ENCODE measurements around the gene TMPRSS11B. TPM values are rescaled to one million over a fixed set of nuclear protein-coding genes. Genes with fewer than 3 reads are reported as not detected.

Gene TMPRSS11B
- total RNA-seq, 4 donors from 2014 or later, result 0.83 TPM; not detected in 3

DNA sequence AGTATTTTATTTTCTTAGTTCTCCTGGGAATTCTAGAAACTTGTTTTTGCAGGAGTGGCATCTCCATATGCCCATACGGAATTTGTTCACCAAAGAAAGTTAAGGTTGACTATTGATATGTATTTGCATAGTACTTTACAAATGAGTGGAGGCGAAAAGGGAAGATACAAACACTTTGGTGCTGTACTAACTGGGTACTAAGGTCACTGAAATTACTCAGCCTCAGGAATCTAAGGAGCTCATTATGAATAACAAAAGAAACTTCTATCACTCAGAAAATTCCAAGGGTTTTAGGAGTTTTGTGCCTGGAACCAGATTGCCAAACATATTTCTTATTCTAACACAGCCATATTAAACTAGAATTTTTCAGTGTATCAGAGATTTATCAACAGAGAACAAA, 27.4 kb upstream of the TMPRSS11B start:
- 77% methylated on average over 2 of the region's 2 CpGs for WGBS
- Histone ChIP-seq H3K27me3 (peaks cover 0 to 17% (median 7%) of the 10 kb centered on the region in 4 donors), H3K27ac (replicated peaks in 1 of 4) (no peak overlapping the region), H3K36me3 (no peaks in the 10 kb centered on the region), H3K9me3 (no peaks in the 10 kb centered on the region), H3K4me1 (peaks cover 0 to 7% (median 0%) of the 10 kb centered on the region in 4 donors), H3K4me3 (no peak overlapping the region)
- DNase-seq (ENCODE audit: extremely low spot score), result no peak
- TF ChIP-seq, protein P1, sequence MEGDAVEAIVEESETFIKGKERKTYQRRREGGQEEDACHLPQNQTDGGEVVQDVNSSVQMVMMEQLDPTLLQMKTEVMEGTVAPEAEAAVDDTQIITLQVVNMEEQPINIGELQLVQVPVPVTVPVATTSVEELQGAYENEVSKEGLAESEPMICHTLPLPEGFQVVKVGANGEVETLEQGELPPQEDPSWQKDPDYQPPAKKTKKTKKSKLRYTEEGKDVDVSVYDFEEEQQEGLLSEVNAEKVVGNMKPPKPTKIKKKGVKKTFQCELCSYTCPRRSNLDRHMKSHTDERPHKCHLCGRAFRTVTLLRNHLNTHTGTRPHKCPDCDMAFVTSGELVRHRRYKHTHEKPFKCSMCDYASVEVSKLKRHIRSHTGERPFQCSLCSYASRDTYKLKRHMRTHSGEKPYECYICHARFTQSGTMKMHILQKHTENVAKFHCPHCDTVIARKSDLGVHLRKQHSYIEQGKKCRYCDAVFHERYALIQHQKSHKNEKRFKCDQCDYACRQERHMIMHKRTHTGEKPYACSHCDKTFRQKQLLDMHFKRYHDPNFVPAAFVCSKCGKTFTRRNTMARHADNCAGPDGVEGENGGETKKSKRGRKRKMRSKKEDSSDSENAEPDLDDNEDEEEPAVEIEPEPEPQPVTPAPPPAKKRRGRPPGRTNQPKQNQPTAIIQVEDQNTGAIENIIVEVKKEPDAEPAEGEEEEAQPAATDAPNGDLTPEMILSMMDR (IDR thresholded peaks at IDR 0.05), result no peak
- TF ChIP-seq POLR2AphosphoS5 (IDR thresholded peaks at IDR 0.05) (no peak), POLR2A (IDR thresholded peaks at IDR 0.05; ENCODE audit: low read depth) (no peak), EP300 (IDR thresholded peaks at IDR 0.05) (no peak)
- intact Hi-C loops (cut with DNase I), result no loop called here

DNA sequence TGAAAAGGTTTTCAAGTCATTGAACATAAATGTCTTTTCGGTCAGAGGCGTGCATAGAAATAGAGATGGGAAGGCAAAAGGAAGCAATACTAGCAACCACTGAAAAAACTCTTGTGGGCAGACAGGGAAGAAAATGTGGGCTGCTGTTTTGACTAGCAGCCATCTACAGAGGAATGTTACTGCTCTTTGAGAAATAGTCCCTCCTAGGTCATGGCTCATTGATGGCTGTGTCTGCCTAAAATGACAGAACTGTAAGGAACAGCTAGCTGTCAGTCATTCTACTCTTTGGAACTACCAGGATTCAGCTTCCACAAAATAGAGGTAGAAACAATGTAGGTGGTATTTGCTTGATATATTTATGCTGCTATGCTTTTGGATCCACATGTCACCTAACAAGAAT, 26.9 kb upstream of the TMPRSS11B start:
- H3K27ac ChIP-seq (replicated peaks in 1 of 4), result no peak overlapping the region
- H3K36me3 ChIP-seq, result no peaks in the 10 kb centered on the region
- WGBS, result 45% methylated on average over 2 of the region's 2 CpGs
- no peak for DNase-seq (ENCODE audit: extremely low spot score)
- H3K9me3 ChIP-seq, result no peaks in the 10 kb centered on the region
- intact Hi-C loops (cut with DNase I), result no loop called here
- peak overlapping the region in 3 of 4 donors; percentile 1 to 35 (median 20) for H3K4me3 ChIP-seq
- peaks cover 0 to 17% (median 7%) of the 10 kb centered on the region in 4 donors for H3K27me3 ChIP-seq
- H3K4me1 ChIP-seq, result peaks cover 0 to 7% (median 0%) of the 10 kb centered on the region in 4 donors
- TF ChIP-seq EP300 (IDR thresholded peaks at IDR 0.05) (no peak), POLR2A (IDR thresholded peaks at IDR 0.05; ENCODE audit: low read depth) (no peak), POLR2AphosphoS5 (IDR thresholded peaks at IDR 0.05) (no peak)
- TF ChIP-seq, protein P1 (IDR thresholded peaks at IDR 0.05), result no peak

DNA sequence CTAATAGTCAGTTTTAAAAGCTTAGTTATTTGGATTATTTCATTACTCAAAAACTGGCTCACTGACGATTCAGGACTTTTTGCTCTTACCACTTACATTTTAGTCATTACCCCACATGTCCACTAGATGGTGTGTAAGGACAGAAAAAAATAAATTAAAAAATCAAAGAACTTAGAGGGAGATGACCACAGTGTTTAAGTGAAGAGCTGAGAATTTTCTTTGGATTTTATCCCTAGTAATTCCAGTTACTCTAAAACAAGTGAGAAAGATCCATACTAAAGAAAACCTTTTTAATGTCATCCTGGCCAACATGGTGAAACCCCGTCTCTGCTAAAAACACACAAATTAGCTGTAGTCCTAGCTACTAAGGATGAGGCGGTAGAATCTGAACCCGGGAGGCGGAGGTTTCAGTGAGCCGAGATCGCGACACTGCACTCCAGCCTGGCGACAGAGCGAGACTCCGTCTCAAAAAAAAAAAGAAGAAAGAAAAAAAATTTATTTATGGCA, 26.4 kb upstream of the TMPRSS11B start:
- H3K4me1 ChIP-seq, result peaks cover 0 to 7% (median 0%) of the 10 kb centered on the region in 4 donors
- WGBS, result 9% methylated on average over 11 of the region's 11 CpGs
- intact Hi-C loops (cut with DNase I), result loop anchor here (2.0 kb wide), 1 partner anchor 103 kb away; no protein-coding TSS in a partner anchor
- peaks cover 0 to 17% (median 7%) of the 10 kb centered on the region in 4 donors for H3K27me3 ChIP-seq
- H3K4me3 ChIP-seq, result peak overlapping the region; percentile 1 to 35 (median 14)
- H3K27ac ChIP-seq (replicated peaks in 1 of 4), result no peak overlapping the region
- no peaks in the 10 kb centered on the region for H3K9me3 ChIP-seq
- H3K36me3 ChIP-seq, result no peaks in the 10 kb centered on the region
- DNase-seq (ENCODE audit: extremely low spot score), result no peak
- TF ChIP-seq POLR2AphosphoS5 (IDR thresholded peaks at IDR 0.05) (no peak), EP300 (IDR thresholded peaks at IDR 0.05) (no peak)
- TF ChIP-seq, protein P1 (IDR thresholded peaks at IDR 0.05), result peak; percentile 73 to 80 (median 76)

DNA sequence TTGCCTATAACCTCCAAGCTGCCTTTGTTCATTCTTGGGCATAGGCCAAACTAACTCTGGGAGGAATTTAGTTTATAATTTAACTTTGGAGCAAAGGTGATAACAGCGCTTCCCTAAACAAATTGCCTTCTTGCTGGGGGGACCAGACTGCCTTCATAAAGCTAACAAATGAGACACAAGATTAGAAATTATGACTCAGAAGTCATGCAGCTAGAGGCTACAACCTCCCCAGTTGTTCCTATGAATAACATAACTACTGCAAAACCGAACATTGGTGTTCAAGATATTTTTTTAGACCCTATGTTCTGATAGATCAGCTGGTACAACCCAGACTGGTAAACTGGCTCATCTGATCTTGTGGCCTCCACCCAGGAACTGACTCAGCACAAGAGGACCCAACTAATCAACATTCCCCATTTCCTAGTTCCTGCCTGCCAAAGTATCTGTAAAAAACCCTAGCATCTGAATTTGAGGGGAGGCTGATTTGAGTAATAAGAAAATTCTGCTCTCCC, 22.0 kb upstream of the TMPRSS11B start:
- H3K9me3 ChIP-seq, result no peaks in the 10 kb centered on the region
- intact Hi-C loops (cut with DNase I), result no loop called here
- 65% methylated on average over 2 of the region's 2 CpGs for WGBS

More for the DNA sequence above, 22.0 kb upstream of the TMPRSS11B start:
- H3K27ac ChIP-seq (replicated peaks in 1 of 4), result no peak overlapping the region
- H3K27me3 ChIP-seq, result peaks cover 0 to 7% (median 5%) of the 10 kb centered on the region in 4 donors
- peaks cover 0 to 6% (median 0%) of the 10 kb centered on the region in 4 donors for H3K4me1 ChIP-seq
- H3K4me3 ChIP-seq, result no peak overlapping the region
- no peak for DNase-seq (ENCODE audit: extremely low spot score)
- no peak for TF ChIP-seq POLR2A (IDR thresholded peaks at IDR 0.05; ENCODE audit: low read depth)
- TF ChIP-seq, protein P1 (IDR thresholded peaks at IDR 0.05), result no peak
- TF ChIP-seq EP300 (IDR thresholded peaks at IDR 0.05), result no peak
- TF ChIP-seq POLR2AphosphoS5 (IDR thresholded peaks at IDR 0.05), result no peak
- no peaks in the 10 kb centered on the region for H3K36me3 ChIP-seq

Data from esophagus muscularis mucosa (tissue), 4 donors.